HepG2 (cell line): ENCODE results near the gene SCAF11. TPM values are rescaled to one million over a fixed set of nuclear protein-coding genes. Genes with fewer than 3 reads are reported as not detected.
A peak's percentile ranks its signal among the peaks of the same experiment; 100 is the strongest.

Experiments
- ARHGAP35 ChIP-seq: sonication (generic); formaldehyde crosslinking; IDR thresholded peaks from 2 replicates; pipeline ENCODE4 v1.9.0; 2022; ENCODE audit warnings: mild to moderate bottlenecking, inconsistent platforms, moderate library complexity, missing genetic modification reagents, borderline replicate concordance
- CCDC6 ChIP-seq: sonication (generic); formaldehyde crosslinking; IDR thresholded peaks from 2 replicates; pipeline ENCODE4 v1.8.1; 2022; ENCODE audit warnings: mild to moderate bottlenecking, missing genetic modification reagents, moderate library complexity
- E2F5 ChIP-seq: sonication (generic); formaldehyde crosslinking; conservative IDR thresholded peaks from 2 replicates; pipeline ENCODE4 v1.4.0; 2020; ENCODE audit warnings: missing genetic modification reagents
- FOXA1 ChIP-seq, 2 experiments: fragments of 450-650 bp in 1 of 2; sonication (generic) in 1 of 2; formaldehyde crosslinking in 1 of 2; IDR thresholded peaks; 2 replicates each; pipeline versions ENCODE4 v1.4.0 to v1.6.1; 2016 to 2020; ENCODE audit warnings: missing genetic modification reagents in 1 of 2
- FOXO1 ChIP-seq: sonication (generic); formaldehyde crosslinking; IDR thresholded peaks from 2 replicates; pipeline ENCODE4 v1.4.0; 2020; ENCODE audit warnings: missing genetic modification reagents
- GATAD2A ChIP-seq: IDR thresholded peaks from 2 replicates; pipeline ENCODE4 v1.6.1; 2016
- HOXA3 ChIP-seq: sonication (generic); formaldehyde crosslinking; IDR thresholded peaks from 2 replicates; pipeline ENCODE4 v1.5.0; 2020; ENCODE audit warnings: missing genetic modification reagents
- JARID2 ChIP-seq: sonication (generic); formaldehyde crosslinking; IDR thresholded peaks from 2 replicates; pipeline ENCODE4 v1.8.1; 2023; ENCODE audit warnings: missing genetic modification reagents, inconsistent platforms; ENCODE audit not compliant: insufficient replicate concordance
- MAZ ChIP-seq, 2 experiments: sonication (generic) in 1 of 2; formaldehyde crosslinking in 1 of 2; IDR thresholded peaks; 2 replicates each; pipeline versions ENCODE4 v1.5.0 to v1.6.1; 2012 to 2020; ENCODE audit warnings: low read depth in 2 of 2, mild to moderate bottlenecking in 2 of 2, borderline replicate concordance in 1 of 2, improper control_type of control experiment in 1 of 2, low read length in 1 of 2, missing genetic modification reagents in 1 of 2, moderate library complexity in 1 of 2
- MNT ChIP-seq: fragments of 450-650 bp; IDR thresholded peaks from 2 replicates; pipeline ENCODE4 v1.6.1; 2016
- PAF1 ChIP-seq: IDR thresholded peaks from 2 replicates; pipeline ENCODE4 v1.6.1; 2016; ENCODE audit warnings: missing genetic modification reagents, missing compliant biosample characterization
- PHF21A ChIP-seq: sonication (generic); formaldehyde crosslinking; IDR thresholded peaks from 2 replicates; pipeline ENCODE4 v1.5.0; 2020; ENCODE audit warnings: mild to moderate bottlenecking, missing genetic modification reagents
- REPIN1 ChIP-seq: sonication (generic); formaldehyde crosslinking; IDR thresholded peaks from 2 replicates; pipeline ENCODE4 v1.8.0; 2022; ENCODE audit warnings: missing genetic modification reagents, low read depth, mild to moderate bottlenecking, borderline replicate concordance
- SNAI1 ChIP-seq: sonication (generic); formaldehyde crosslinking; IDR thresholded peaks from 2 replicates; pipeline ENCODE4 v1.5.0; 2020; ENCODE audit warnings: mild to moderate bottlenecking, missing genetic modification reagents, borderline replicate concordance
- TAF15 ChIP-seq: fragments of 200-400 bp; formaldehyde crosslinking; IDR thresholded peaks from one replicate; pipeline ENCODE4 v1.6.1; 2018; ENCODE audit warnings: mild to moderate bottlenecking, low read depth, low read length; ENCODE audit not compliant: poor library complexity, severe bottlenecking
- TBX2 ChIP-seq: sonication (generic); formaldehyde crosslinking; IDR thresholded peaks from 2 replicates; pipeline ENCODE4 v1.5.0; 2020; ENCODE audit warnings: missing genetic modification reagents, mild to moderate bottlenecking, borderline replicate concordance
- THAP11 ChIP-seq: IDR thresholded peaks from 2 replicates; pipeline ENCODE4 v1.6.1; 2016; ENCODE audit warnings: missing biosample characterization, missing genetic modification reagents
- U2AF1 ChIP-seq: fragments of 200-400 bp; formaldehyde crosslinking; optimal IDR thresholded peaks from 2 replicates; pipeline ENCODE3; 2017; ENCODE audit warnings: mild to moderate bottlenecking, low read depth, low read length
- YEATS4 ChIP-seq: sonication (generic); formaldehyde crosslinking; IDR thresholded peaks from 2 replicates; pipeline ENCODE4 v1.4.0; 2020; ENCODE audit warnings: missing genetic modification reagents, borderline replicate concordance
- ZBTB8A ChIP-seq: sonication (generic); formaldehyde crosslinking; IDR thresholded peaks from 2 replicates; pipeline ENCODE4 v1.4.0; 2020; ENCODE audit warnings: mild to moderate bottlenecking, low read depth, missing genetic modification reagents, borderline replicate concordance
- ZNF256 ChIP-seq: sonication (generic); formaldehyde crosslinking; conservative IDR thresholded peaks from 2 replicates; pipeline ENCODE4 v1.4.0; 2020; ENCODE audit warnings: missing genetic modification reagents
- ZNF296 ChIP-seq: sonication (generic); formaldehyde crosslinking; conservative IDR thresholded peaks from 2 replicates; pipeline ENCODE4 v1.5.0; 2020; ENCODE audit warnings: mild to moderate bottlenecking, missing genetic modification reagents
- ZNF34 ChIP-seq: sonication (generic); formaldehyde crosslinking; IDR thresholded peaks from 2 replicates; pipeline ENCODE4 v1.4.0; 2020; ENCODE audit warnings: mild to moderate bottlenecking, missing genetic modification reagents, borderline replicate concordance
- ZNF414 ChIP-seq: sonication (generic); formaldehyde crosslinking; IDR thresholded peaks from 2 replicates; pipeline ENCODE4 v1.5.0; 2020; ENCODE audit warnings: missing genetic modification reagents
- ZNF430 ChIP-seq: sonication (generic); formaldehyde crosslinking; IDR thresholded peaks from 2 replicates; pipeline ENCODE4 v1.9.0; 2021; ENCODE audit warnings: mild to moderate bottlenecking, missing genetic modification reagents
- polyA plus RNA-seq, 8 experiments: library from polyadenylated mRNA; depleted of rRNA in 3 of 8; stranded (reverse) in 7 of 8; unstranded in 1 of 8; fragments of >200 nt; fragmentation: Illumina TruSeq in 4 of 8; extraction: Trizol in 4 of 8; gene quantifications; 2 replicates each; pipeline versions ENCODE4 v1.2.1 to v1.2.3, GENCODE V29; 2011 to 2016; ENCODE audit warnings: low read depth in 4 of 8, missing spikeins in 1 of 8, mixed read lengths in 1 of 8; ENCODE audit not compliant: insufficient read depth in 1 of 8
- total RNA-seq, 5 experiments: library from RNA; depleted of rRNA; stranded (reverse); fragments of >200 nt; fragmentation: Illumina TruSeq; extraction: Trizol; gene quantifications; 2 replicates each; pipeline ENCODE4 v1.2.3, GENCODE V29; 2016; ENCODE audit warnings: low read depth in 1 of 5

The SCAF11 gene
- total and polyA plus RNA-seq, 2 of the 13 experiments (the other 11 are each of a cell fraction or from before 2014, with no cell fraction given): 26.9 to 38.3 TPM

GRCh38 chr12:45991284-45992249, 1.2 kb upstream of the SCAF11 start (continued):
- TF ChIP-seq ZNF256 (CRISPR knock-in tag): peak; percentile 73; the same call in 1 of the 2 replicates
- peak; percentile 66; the same call in 1 of the 2 replicates for TF ChIP-seq PHF21A (CRISPR knock-in tag)
- peak; percentile 79 for TF ChIP-seq TBX2 (CRISPR knock-in tag)
- TF ChIP-seq E2F5 (CRISPR knock-in tag): peak; percentile 63; the same call in 1 of the 2 replicates
- no peak for TF ChIP-seq MAZ (IDR thresholded peaks at IDR 0.05; ENCODE audit: borderline replicate concordance, low read depth, low read length)
- peak; percentile 65 for TF ChIP-seq MAZ (CRISPR knock-in tag; IDR thresholded peaks at IDR 0.05; ENCODE audit: low read depth)
- peak; percentile 86 for TF ChIP-seq REPIN1 (CRISPR knock-in tag)
- peak; percentile 41; the same call in 1 of the 2 replicates for TF ChIP-seq FOXO1 (CRISPR knock-in tag)
- no peak for TF ChIP-seq FOXA1 (IDR thresholded peaks at IDR 0.05)
- no peak for TF ChIP-seq FOXA1 (CRISPR knock-in tag; IDR thresholded peaks at IDR 0.05)
- TF ChIP-seq TAF15: peak; percentile 59
- TF ChIP-seq GATAD2A (CRISPR knock-in tag): peak; percentile 74
- peak; percentile 8; the same call in 1 of the 2 replicates for TF ChIP-seq PAF1 (CRISPR knock-in tag)
- peak; percentile 66; the same call in 1 of the 2 replicates for TF ChIP-seq ARHGAP35 (CRISPR knock-in tag)
- TF ChIP-seq ZNF296 (CRISPR knock-in tag): 0 out of 2 replicates have a peak, but pooled peaks have one; percentile 46
- TF ChIP-seq U2AF1: peak; percentile 73
- peak; percentile 52 for TF ChIP-seq THAP11 (CRISPR knock-in tag)
- TF ChIP-seq JARID2: no peak
- TF ChIP-seq CCDC6: peak; percentile 58; the same call in 1 of the 2 replicates
- peak; percentile 81; the same call in 1 of the 2 replicates for TF ChIP-seq ZNF414 (CRISPR knock-in tag)
- peak; percentile 84; the same call in 1 of the 2 replicates for TF ChIP-seq SNAI1 (CRISPR knock-in tag)
- peak; percentile 65; the same call in 1 of the 2 replicates for TF ChIP-seq YEATS4 (CRISPR knock-in tag)
- TF ChIP-seq ZNF34 (CRISPR knock-in tag): peak; percentile 31; the same call in 1 of the 2 replicates
- TF ChIP-seq HOXA3 (CRISPR knock-in tag): peak; percentile 90
- TF ChIP-seq ZBTB8A: 0 out of 2 replicates have a peak, but pooled peaks have one; percentile 9
- peak; percentile 19; the same call in 1 of the 2 replicates for TF ChIP-seq MNT
- TF ChIP-seq ZNF430 (CRISPR knock-in tag): peak; percentile 73; the same call in 1 of the 2 replicates
